ENCODE data around the gene NR2E1. TPM values are rescaled to one million over a fixed set of nuclear protein-coding genes. Genes with fewer than 3 reads are reported as not detected.

NR2E1 gene
- total RNA-seq (2014; rRNA removed; shearing (Covaris generic); ENCODE audit: low replicate concordance) = 0.25 TPM in 1 of 2 replicates, not detected in the other

GRCh38 chr6:108165714-108166663 lies at the start of gene NR2E1:
TSS of gene NR2E1 (plus strand) at chr6:108166022. CDS start at chr6:108166766, 744 bp downstream.
- Histone ChIP-seq H3K27me3 (peaks cover 52% of the 10 kb centered on the region), H3K36me3 (no peaks in the 10 kb centered on the region), H3K9me3 (no peaks in the 10 kb centered on the region), H3K4me3 (peak within 1 kb of the TSS; percentile 45)
- DNase-seq = peak; percentile 23

GRCh38 chr6:108116546-108117426 lies 49.0 kb upstream of the NR2E1 start:
- Histone ChIP-seq H3K4me3 (no peak overlapping the region), H3K27me3 (no peaks in the 10 kb centered on the region), H3K9me3 (no peaks in the 10 kb centered on the region), H3K36me3 (no peaks in the 10 kb centered on the region)
- DNase-seq = no peak

- peak; percentile 35 for DNase-seq
- Histone ChIP-seq H3K36me3 (no peaks in the 10 kb centered on the region), H3K9me3 (no peaks in the 10 kb centered on the region), H3K27me3 (no peaks in the 10 kb centered on the region), H3K4me3 (peak overlapping the region; percentile 53)
Measured at GRCh38 chr6:108117427-108118358, 48.1 kb upstream of the NR2E1 start.

GRCh38 chr6:108118359-108118724 lies 47.5 kb upstream of the NR2E1 start:
- H3K27me3 ChIP-seq = no peaks in the 10 kb centered on the region
- no peaks in the 10 kb centered on the region for H3K9me3 ChIP-seq
- H3K36me3 ChIP-seq = no peaks in the 10 kb centered on the region
- peak overlapping the region; percentile 53 for H3K4me3 ChIP-seq
- no peak for DNase-seq

GRCh38 chr6:108118810-108119768 lies 46.7 kb upstream of the NR2E1 start:
- Histone ChIP-seq H3K36me3 (no peaks in the 10 kb centered on the region), H3K27me3 (no peaks in the 10 kb centered on the region), H3K4me3 (no peak overlapping the region), H3K9me3 (no peaks in the 10 kb centered on the region)
- DNase-seq = no peak

GRCh38 chr6:108119769-108120141 lies 46.1 kb upstream of the NR2E1 start:
- DNase-seq = no peak
- no peak overlapping the region for H3K4me3 ChIP-seq
- no peaks in the 10 kb centered on the region for H3K36me3 ChIP-seq
- H3K27me3 ChIP-seq = no peaks in the 10 kb centered on the region
- no peaks in the 10 kb centered on the region for H3K9me3 ChIP-seq

GRCh38 chr6:108120311-108120710 lies 45.5 kb upstream of the NR2E1 start:
- Histone ChIP-seq H3K36me3 (no peaks in the 10 kb centered on the region), H3K9me3 (no peaks in the 10 kb centered on the region), H3K4me3 (no peak overlapping the region), H3K27me3 (no peaks in the 10 kb centered on the region)
- no peak for DNase-seq

- DNase-seq = no peak
- H3K9me3 ChIP-seq = no peaks in the 10 kb centered on the region
- H3K27me3 ChIP-seq = no peaks in the 10 kb centered on the region
- H3K36me3 ChIP-seq = no peaks in the 10 kb centered on the region
- no peak overlapping the region for H3K4me3 ChIP-seq
Measured at GRCh38 chr6:108121612-108122011, 44.2 kb upstream of the NR2E1 start.

GRCh38 chr6:108123481-108123929 lies 42.3 kb upstream of the NR2E1 start:
- Histone ChIP-seq H3K27me3 (no peaks in the 10 kb centered on the region), H3K9me3 (no peaks in the 10 kb centered on the region), H3K36me3 (no peaks in the 10 kb centered on the region), H3K4me3 (no peak overlapping the region)
- DNase-seq = no peak

- H3K27me3 ChIP-seq = no peaks in the 10 kb centered on the region
Measured at GRCh38 chr6:108123946-108124345, 41.9 kb upstream of the NR2E1 start.

GRCh38 chr6:108127056-108127455 lies 38.8 kb upstream of the NR2E1 start:
- Histone ChIP-seq H3K27me3 (no peaks in the 10 kb centered on the region), H3K36me3 (no peaks in the 10 kb centered on the region), H3K9me3 (no peaks in the 10 kb centered on the region)

More at GRCh38 chr6:108123946-108124345, 41.9 kb upstream of the NR2E1 start:
- no peaks in the 10 kb centered on the region for H3K36me3 ChIP-seq
- H3K4me3 ChIP-seq = no peak overlapping the region
- H3K9me3 ChIP-seq = no peaks in the 10 kb centered on the region
- DNase-seq = no peak

GRCh38 chr6:108127826-108128225 lies 38.0 kb upstream of the NR2E1 start:
- DNase-seq = peak; percentile 22
- Histone ChIP-seq H3K4me3 (no peak overlapping the region), H3K9me3 (no peaks in the 10 kb centered on the region), H3K27me3 (no peaks in the 10 kb centered on the region), H3K36me3 (no peaks in the 10 kb centered on the region)

More at GRCh38 chr6:108127056-108127455, 38.8 kb upstream of the NR2E1 start:
- DNase-seq = no peak
- no peak overlapping the region for H3K4me3 ChIP-seq

GRCh38 chr6:108130262-108130661 lies 35.6 kb upstream of the NR2E1 start:
- H3K27me3 ChIP-seq = no peaks in the 10 kb centered on the region
- H3K4me3 ChIP-seq = no peak overlapping the region
- no peak for DNase-seq
- no peaks in the 10 kb centered on the region for H3K36me3 ChIP-seq
- H3K9me3 ChIP-seq = no peaks in the 10 kb centered on the region

- Histone ChIP-seq H3K36me3 (no peaks in the 10 kb centered on the region), H3K9me3 (no peaks in the 10 kb centered on the region), H3K4me3 (no peak overlapping the region), H3K27me3 (no peaks in the 10 kb centered on the region)
- DNase-seq = no peak
Measured at GRCh38 chr6:108132863-108133262, 33.0 kb upstream of the NR2E1 start.

- H3K36me3 ChIP-seq = no peaks in the 10 kb centered on the region
Measured at GRCh38 chr6:108133594-108134179, 32.1 kb upstream of the NR2E1 start.

More at GRCh38 chr6:108133594-108134179, 32.1 kb upstream of the NR2E1 start:
- Histone ChIP-seq H3K9me3 (no peaks in the 10 kb centered on the region), H3K4me3 (peak overlapping the region; percentile 31), H3K27me3 (no peaks in the 10 kb centered on the region)
- peak; percentile 86 for DNase-seq
